ENCODE results near the gene HEPN1. TPM values are rescaled to one million over a fixed set of nuclear protein-coding genes. Genes with fewer than 3 reads are reported as not detected.

Gene HEPN1
- total RNA-seq, 1 donor from 2014 or later = not detected

DNA sequence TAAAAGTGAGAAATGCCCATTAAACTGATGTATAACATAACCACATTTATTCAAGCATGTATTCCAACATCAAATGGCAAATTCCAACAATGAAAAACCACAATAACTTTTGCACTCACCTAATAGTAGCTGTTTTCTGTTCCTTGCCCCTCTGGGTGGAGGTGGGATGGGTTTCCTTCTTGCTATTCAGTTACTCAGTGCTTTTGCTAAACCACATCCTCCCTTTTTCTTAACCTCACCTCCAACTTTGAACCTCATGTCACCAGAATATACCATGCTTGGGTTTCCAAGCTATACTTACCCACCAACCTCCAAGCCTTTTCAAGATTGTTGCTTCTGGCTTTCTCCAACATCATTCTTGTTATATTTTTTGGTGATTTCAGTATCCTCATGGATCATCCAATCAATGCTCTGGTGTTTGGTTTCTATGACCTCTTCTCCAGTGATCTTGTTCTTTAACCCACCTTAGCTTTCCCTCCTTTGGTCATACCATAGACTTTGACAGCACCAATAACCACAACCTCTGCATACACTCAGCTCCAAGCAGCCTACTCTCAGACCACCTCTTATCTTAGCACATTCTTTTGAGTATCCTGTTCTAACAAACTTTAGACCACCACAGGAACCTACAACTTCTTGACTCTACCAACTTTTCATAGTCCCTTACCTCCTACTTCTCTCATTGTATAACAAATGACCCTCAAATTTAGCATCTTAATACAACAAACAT, 31.7 kb downstream of the HEPN1 start:
- Histone ChIP-seq H3K27me3 (ENCODE audit: control insufficient read depth, insufficient read depth, low read length) (no peaks in the 10 kb centered on the region), H3K4me3 (ENCODE audit: low read depth, low read length) (no peak overlapping the region), H3K36me3 (ENCODE audit: control insufficient read depth, insufficient read depth, low read length) (no peaks in the 10 kb centered on the region)
- DNase-seq (ENCODE audit: low read depth) = no peak
- no peak for FAIRE-seq
- TF ChIP-seq, protein P1, sequence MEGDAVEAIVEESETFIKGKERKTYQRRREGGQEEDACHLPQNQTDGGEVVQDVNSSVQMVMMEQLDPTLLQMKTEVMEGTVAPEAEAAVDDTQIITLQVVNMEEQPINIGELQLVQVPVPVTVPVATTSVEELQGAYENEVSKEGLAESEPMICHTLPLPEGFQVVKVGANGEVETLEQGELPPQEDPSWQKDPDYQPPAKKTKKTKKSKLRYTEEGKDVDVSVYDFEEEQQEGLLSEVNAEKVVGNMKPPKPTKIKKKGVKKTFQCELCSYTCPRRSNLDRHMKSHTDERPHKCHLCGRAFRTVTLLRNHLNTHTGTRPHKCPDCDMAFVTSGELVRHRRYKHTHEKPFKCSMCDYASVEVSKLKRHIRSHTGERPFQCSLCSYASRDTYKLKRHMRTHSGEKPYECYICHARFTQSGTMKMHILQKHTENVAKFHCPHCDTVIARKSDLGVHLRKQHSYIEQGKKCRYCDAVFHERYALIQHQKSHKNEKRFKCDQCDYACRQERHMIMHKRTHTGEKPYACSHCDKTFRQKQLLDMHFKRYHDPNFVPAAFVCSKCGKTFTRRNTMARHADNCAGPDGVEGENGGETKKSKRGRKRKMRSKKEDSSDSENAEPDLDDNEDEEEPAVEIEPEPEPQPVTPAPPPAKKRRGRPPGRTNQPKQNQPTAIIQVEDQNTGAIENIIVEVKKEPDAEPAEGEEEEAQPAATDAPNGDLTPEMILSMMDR (IDR thresholded peaks at IDR 0.05; ENCODE audit: insufficient read depth, low read length, severe bottlenecking) = no peak

DNA sequence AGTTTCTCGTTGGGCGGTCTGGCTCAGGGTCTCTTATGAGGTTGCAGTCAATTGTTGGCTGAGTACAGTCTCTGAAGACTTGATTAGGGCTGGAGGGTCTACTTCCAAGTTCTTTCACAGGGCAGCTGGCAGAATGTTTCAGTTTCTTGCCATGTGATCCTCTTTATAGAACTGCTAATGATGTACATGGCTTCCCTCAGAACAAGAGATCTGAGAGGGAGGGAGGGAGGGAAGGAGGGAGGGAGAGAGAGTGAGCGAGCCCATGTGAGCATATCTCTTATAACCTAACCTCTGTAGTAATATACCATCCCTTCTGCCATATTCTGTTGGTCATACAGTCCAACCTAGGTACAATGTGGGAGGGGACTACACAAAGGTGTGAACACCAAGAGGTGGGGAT, 32.3 kb downstream of the HEPN1 start:
- no peak overlapping the region for H3K4me3 ChIP-seq (ENCODE audit: low read depth, low read length)
- TF ChIP-seq, protein P1 (IDR thresholded peaks at IDR 0.05; ENCODE audit: insufficient read depth, low read length, severe bottlenecking) = no peak
- DNase-seq (ENCODE audit: low read depth) (no peak), FAIRE-seq (no peak)
- no peaks in the 10 kb centered on the region for H3K27me3 ChIP-seq (ENCODE audit: control insufficient read depth, insufficient read depth, low read length)
- H3K36me3 ChIP-seq (ENCODE audit: control insufficient read depth, insufficient read depth, low read length) = no peaks in the 10 kb centered on the region

DNA sequence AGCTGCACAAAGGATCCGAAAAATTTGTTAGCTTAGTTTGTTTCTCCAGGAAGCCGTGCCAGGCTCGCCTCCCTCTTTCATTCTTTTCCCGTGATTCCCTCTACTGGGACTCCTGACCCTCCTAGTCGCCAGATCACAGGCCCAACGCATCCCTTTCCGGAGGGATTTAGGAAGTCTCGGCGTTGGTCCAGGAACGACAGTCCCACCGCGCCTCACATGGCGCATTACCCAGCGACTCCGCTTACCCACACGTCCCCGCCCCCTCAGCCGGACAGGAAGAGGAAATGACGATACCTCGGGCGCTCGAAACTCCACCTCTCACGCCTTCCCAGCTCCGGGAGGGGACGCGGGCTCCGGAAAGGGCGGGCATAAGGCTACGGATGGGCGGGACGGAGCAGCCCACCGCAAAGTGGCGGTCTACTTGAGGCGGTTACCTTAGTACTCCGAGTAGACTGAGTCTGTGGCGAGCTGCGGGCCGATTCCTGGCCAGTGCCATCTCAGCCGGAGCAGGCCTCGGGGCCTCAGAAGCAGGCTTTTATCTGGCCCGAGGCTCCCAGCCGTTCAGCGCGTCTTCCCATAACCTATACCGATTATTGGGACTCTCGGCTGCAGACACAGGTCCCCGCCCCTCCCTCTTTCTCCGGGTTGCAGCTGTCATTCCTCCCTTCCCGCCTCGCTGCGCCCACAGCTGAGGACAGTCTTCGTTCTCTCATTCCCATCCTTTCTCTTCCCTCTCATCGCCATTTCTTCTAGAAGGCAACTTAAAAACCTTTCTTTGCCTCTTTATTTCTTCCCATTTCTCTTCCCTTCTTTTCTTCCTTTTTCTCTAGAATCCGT, 34.9 kb downstream of the HEPN1 start, which contains the start of gene CCDC15:
Gene CCDC15 (plus strand): TSS at position 450 of the 837 bp plus-strand sequence. CDS start 531 bp downstream, outside the sequence.
- DNase-seq (ENCODE audit: low read depth) (peak; percentile 94), FAIRE-seq (peak; percentile 47)
- Histone ChIP-seq H3K36me3 (ENCODE audit: control insufficient read depth, insufficient read depth, low read length) (no peaks in the 10 kb centered on the region), H3K4me3 (ENCODE audit: low read depth, low read length) (peak within 1 kb of the TSS; percentile 62), H3K27me3 (ENCODE audit: control insufficient read depth, insufficient read depth, low read length) (no peaks in the 10 kb centered on the region)
- TF ChIP-seq, protein P1 (IDR thresholded peaks at IDR 0.05; ENCODE audit: insufficient read depth, low read length, severe bottlenecking) = peak; percentile 1

DNA sequence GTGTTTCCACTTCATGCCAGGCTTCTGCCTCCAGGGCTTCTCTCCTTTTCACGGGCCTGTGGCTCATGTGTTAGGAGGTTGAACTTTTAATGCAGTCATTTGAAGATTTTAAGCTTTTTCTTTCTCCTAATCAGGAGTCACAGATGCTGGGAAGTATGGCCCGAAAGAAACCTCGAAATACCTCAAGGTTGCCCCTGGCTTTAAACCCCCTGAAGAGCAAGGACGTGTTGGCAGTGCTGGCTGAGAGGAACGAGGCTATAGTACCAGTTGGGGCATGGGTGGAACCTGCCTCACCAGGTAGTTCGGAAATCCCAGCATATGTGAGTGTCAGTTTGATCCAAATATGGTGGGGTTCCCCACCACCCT, 35.5 kb downstream of the HEPN1 start:
- H3K4me3 ChIP-seq (ENCODE audit: low read depth, low read length) = peak overlapping the region; percentile 62
- no peaks in the 10 kb centered on the region for H3K36me3 ChIP-seq (ENCODE audit: control insufficient read depth, insufficient read depth, low read length)
- no peaks in the 10 kb centered on the region for H3K27me3 ChIP-seq (ENCODE audit: control insufficient read depth, insufficient read depth, low read length)
- TF ChIP-seq, protein P1 (IDR thresholded peaks at IDR 0.05; ENCODE audit: insufficient read depth, low read length, severe bottlenecking) = no peak
- DNase-seq (ENCODE audit: low read depth) (no peak), FAIRE-seq (no peak)

DNA sequence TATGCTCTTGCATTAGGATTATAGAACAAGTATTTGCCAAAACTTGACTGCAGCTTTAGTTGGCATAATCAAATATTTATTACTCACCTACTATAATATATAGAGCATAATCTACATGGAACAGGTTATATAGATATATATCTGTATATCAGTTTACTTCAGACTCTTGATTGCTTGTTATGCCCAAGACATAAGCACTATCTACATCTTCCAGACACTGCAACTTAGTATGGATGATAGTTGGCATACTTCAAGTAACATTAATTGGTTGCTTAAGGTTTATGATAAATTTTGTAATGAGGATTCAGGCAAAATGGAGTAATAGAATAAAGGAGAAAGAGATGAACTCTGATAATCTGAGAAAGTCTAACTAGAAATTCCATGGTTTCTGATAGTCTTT, 36.0 kb downstream of the HEPN1 start:
- H3K4me3 ChIP-seq (ENCODE audit: low read depth, low read length) = no peak overlapping the region
- FAIRE-seq = no peak
- no peak for DNase-seq (ENCODE audit: low read depth)
- TF ChIP-seq, protein P1 (IDR thresholded peaks at IDR 0.05; ENCODE audit: insufficient read depth, low read length, severe bottlenecking) = no peak
- H3K27me3 ChIP-seq (ENCODE audit: control insufficient read depth, insufficient read depth, low read length) = no peaks in the 10 kb centered on the region
- H3K36me3 ChIP-seq (ENCODE audit: control insufficient read depth, insufficient read depth, low read length) = no peaks in the 10 kb centered on the region
